Activated CD8-positive, alpha-beta T cell treated with anti-CD3 and anti-CD28 coated beads for 36 hours (primary cell): ENCODE measurements around the gene ASB2. TPM values are rescaled to one million over a fixed set of nuclear protein-coding genes. Genes with fewer than 3 reads are reported as not detected.

Source experiments
- ATAC-seq: fragments of 200-7000 bp; cut with Tn5 transposase; one replicate; pipeline ENCODE4 v1.10.0; 2021; ENCODE audit warnings: mild to moderate bottlenecking, moderate library complexity
- CTCF ChIA-PET: fragments of 350-600 bp; sonication (Branson Sonifier 250); formaldehyde crosslinking; loops from one replicate; lab custom pipeline; 2021; ENCODE audit warnings: antibody characterized with exemption; lab: Charles Lee
- POLR2A ChIA-PET: fragments of 350-600 bp; sonication (Branson Sonifier 250); formaldehyde crosslinking; loops from one replicate; lab custom pipeline; 2021; ENCODE audit warnings: antibody characterized with exemption; lab: Charles Lee
- DNase-seq: peaks from one replicate; pipeline ENCODE4 v3.0.0-alpha.2; 2020
- H3K27ac Mint-ChIP-seq: one replicate; pipeline ENCODE4 v1.8.0; 2021; ENCODE audit warnings: mild to moderate bottlenecking, mixed read lengths
- H3K27me3 Mint-ChIP-seq: one replicate; pipeline ENCODE4 v1.8.0; 2021; ENCODE audit warnings: mixed read lengths
- H3K36me3 Mint-ChIP-seq: one replicate; pipeline ENCODE4 v1.8.0; 2021; ENCODE audit warnings: low read depth, mixed read lengths
- H3K4me1 Mint-ChIP-seq: one replicate; pipeline ENCODE4 v1.8.0; 2021; ENCODE audit warnings: low read depth, mixed read lengths
- H3K4me3 Mint-ChIP-seq: one replicate; pipeline ENCODE4 v1.8.0; 2021; ENCODE audit warnings: mild to moderate bottlenecking, moderate library complexity, mixed read lengths
- H3K9me3 Mint-ChIP-seq: one replicate; pipeline ENCODE4 v1.8.0; 2021; ENCODE audit warnings: mixed read lengths
- CTCF ChIP-seq: fragments of 200-600 bp; IDR thresholded peaks from one replicate; pipeline ENCODE4 v1.8.0; 2022; ENCODE audit warnings: antibody characterized with exemption, mild to moderate bottlenecking
- intact Hi-C: fragments of 100-400 bp; cut with micrococcal nuclease; formaldehyde crosslinking; loops from one replicate; pipeline ENCODE4 v1.10.0; 2022
- total RNA-seq, 2 experiments: library from RNA; stranded (reverse); gene quantifications; one replicate each; pipeline ENCODE4 v1.2.3, GENCODE V29; 2021

The ASB2 gene
- total RNA-seq, 2 experiments from 2014 or later = 11.7 to 12.7 TPM

GRCh38 chr14:93971635-93972027 is 4.7 kb downstream of the ASB2 start:
- Mint-ChIP-seq H3K27ac (peak overlapping the region; percentile 95), H3K36me3 (peaks cover 12% of the 10 kb centered on the region), H3K4me3 (peak overlapping the region; percentile 76), H3K27me3 (no peaks in the 10 kb centered on the region), H3K9me3 (peaks cover 10% of the 10 kb centered on the region), H3K4me1 (peaks cover 69% of the 10 kb centered on the region)
- DNase-seq = no peak
- intact Hi-C loops = no loop called here
- no peak for TF ChIP-seq CTCF
- CTCF ChIA-PET = interaction anchor here (1.4 to 13.6 kb wide), 10 partner anchors 9 to 57 kb away, joined by 3 to 290 read pairs (median 14); partner anchors contain the start of gene CCDC197
- POLR2A ChIA-PET = interaction anchor here (1.0 to 12.3 kb wide), 9 partner anchors 10 to 32 kb away, joined by 3 to 180 read pairs (median 4); no protein-coding TSS in a partner anchor
- peak; percentile 25 for ATAC-seq

- ChIA-PET CTCF (interaction anchor here (0.8 to 13.6 kb wide), 16 partner anchors 8 to 57 kb away, joined by 3 to 290 read pairs (median 8); partner anchors contain the start of gene CCDC197), POLR2A (interaction anchor here (0.6 to 12.3 kb wide), 12 partner anchors 9 to 33 kb away, joined by 3 to 180 read pairs (median 4); no protein-coding TSS in a partner anchor)
- H3K4me3 Mint-ChIP-seq = peak overlapping the region; percentile 76
- ATAC-seq = peak; percentile 70
- DNase-seq = peak; percentile 87
- peak overlapping the region; percentile 95 for H3K27ac Mint-ChIP-seq
- TF ChIP-seq CTCF = peak; percentile 58
- peaks cover 7% of the 10 kb centered on the region for H3K9me3 Mint-ChIP-seq
- no peaks in the 10 kb centered on the region for H3K27me3 Mint-ChIP-seq
- intact Hi-C loops = no loop called here
- peaks cover 8% of the 10 kb centered on the region for H3K36me3 Mint-ChIP-seq
- peaks cover 69% of the 10 kb centered on the region for H3K4me1 Mint-ChIP-seq
These were observed 5.3 kb downstream of the ASB2 start for GRCh38 chr14:93970965-93971634.

- CTCF ChIA-PET = interaction anchor here (0.8 to 13.6 kb wide), 16 partner anchors 8 to 58 kb away, joined by 3 to 290 read pairs (median 8); partner anchors contain the start of gene CCDC197
- peak; percentile 80 for TF ChIP-seq CTCF
- H3K27ac Mint-ChIP-seq = peak overlapping the region; percentile 95
- H3K27me3 Mint-ChIP-seq = no peaks in the 10 kb centered on the region
- H3K36me3 Mint-ChIP-seq = peaks cover 5% of the 10 kb centered on the region
- peak overlapping the region; percentile 76 for H3K4me3 Mint-ChIP-seq
- intact Hi-C loops = no loop called here
- H3K4me1 Mint-ChIP-seq = peaks cover 67% of the 10 kb centered on the region
- peak; percentile 80 for DNase-seq
- POLR2A ChIA-PET = interaction anchor here (1.0 to 12.3 kb wide), 10 partner anchors 8 to 31 kb away, joined by 3 to 180 read pairs (median 4); no protein-coding TSS in a partner anchor
- H3K9me3 Mint-ChIP-seq = peaks cover 2% of the 10 kb centered on the region
- ATAC-seq = peak; percentile 78
These were observed 5.8 kb downstream of the ASB2 start for GRCh38 chr14:93970585-93970964.

- Mint-ChIP-seq H3K4me1 (peaks cover 74% of the 10 kb centered on the region), H3K27me3 (no peaks in the 10 kb centered on the region), H3K36me3 (peaks cover 8% of the 10 kb centered on the region), H3K4me3 (no peak overlapping the region), H3K27ac (no peak overlapping the region), H3K9me3 (peaks cover 5% of the 10 kb centered on the region)
- no peak for TF ChIP-seq CTCF
- CTCF ChIA-PET = interaction anchor here (1.8 to 13.6 kb wide), 4 partner anchors 11 to 52 kb away, joined by 7 to 290 read pairs (median 63); partner anchors contain the start of gene CCDC197
- no peak for ATAC-seq
- no peak for DNase-seq
- POLR2A ChIA-PET = interaction anchor here (0.5 to 12.3 kb wide), 4 partner anchors 7 to 116 kb away, joined by 4 to 180 read pairs (median 8); no protein-coding TSS in a partner anchor
- intact Hi-C loops = no loop called here
These were observed 7.1 kb downstream of the ASB2 start for GRCh38 chr14:93969082-93969828.
